ENCODE data around the gene NALF2.

NALF2 gene

GRCh38 chrX:69539437-69539836 lies 35.3 kb downstream of the NALF2 start:
- no peak overlapping the region for H3K4me3 ChIP-seq (ENCODE audit: control insufficient read depth, low read depth, low read length)
- TF ChIP-seq, protein P1, sequence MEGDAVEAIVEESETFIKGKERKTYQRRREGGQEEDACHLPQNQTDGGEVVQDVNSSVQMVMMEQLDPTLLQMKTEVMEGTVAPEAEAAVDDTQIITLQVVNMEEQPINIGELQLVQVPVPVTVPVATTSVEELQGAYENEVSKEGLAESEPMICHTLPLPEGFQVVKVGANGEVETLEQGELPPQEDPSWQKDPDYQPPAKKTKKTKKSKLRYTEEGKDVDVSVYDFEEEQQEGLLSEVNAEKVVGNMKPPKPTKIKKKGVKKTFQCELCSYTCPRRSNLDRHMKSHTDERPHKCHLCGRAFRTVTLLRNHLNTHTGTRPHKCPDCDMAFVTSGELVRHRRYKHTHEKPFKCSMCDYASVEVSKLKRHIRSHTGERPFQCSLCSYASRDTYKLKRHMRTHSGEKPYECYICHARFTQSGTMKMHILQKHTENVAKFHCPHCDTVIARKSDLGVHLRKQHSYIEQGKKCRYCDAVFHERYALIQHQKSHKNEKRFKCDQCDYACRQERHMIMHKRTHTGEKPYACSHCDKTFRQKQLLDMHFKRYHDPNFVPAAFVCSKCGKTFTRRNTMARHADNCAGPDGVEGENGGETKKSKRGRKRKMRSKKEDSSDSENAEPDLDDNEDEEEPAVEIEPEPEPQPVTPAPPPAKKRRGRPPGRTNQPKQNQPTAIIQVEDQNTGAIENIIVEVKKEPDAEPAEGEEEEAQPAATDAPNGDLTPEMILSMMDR (IDR thresholded peaks at IDR 0.05; ENCODE audit: control insufficient read depth, insufficient read depth, low read depth, low read length, missing control alignments) = no peak
- DNase-seq (ENCODE audit: low read depth) = no peak

DNA sequence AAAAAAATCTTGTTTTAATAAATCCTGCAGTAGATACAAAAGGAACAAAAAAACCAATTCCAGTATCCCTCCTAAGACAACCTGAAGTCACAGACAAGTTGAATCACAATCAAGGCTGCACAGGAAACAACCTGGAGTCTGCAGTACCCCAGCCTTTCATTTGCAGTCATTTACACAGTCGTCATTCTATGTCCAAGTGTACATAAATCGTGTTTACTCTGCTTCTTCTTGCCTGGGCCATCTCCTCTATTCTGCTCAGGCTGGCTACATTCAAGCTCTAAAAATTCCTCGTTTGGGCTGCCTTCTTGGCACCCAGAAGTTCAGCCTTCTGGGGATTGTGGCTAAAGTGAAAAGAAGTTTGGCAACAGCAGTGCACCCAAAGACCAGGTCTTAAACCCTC lies 37.8 kb downstream of the NALF2 start:
- TF ChIP-seq, protein P1 (IDR thresholded peaks at IDR 0.05; ENCODE audit: control insufficient read depth, insufficient read depth, low read depth, low read length, missing control alignments) = no peak
- no peak for DNase-seq (ENCODE audit: low read depth)
- no peak overlapping the region for H3K4me3 ChIP-seq (ENCODE audit: control insufficient read depth, low read depth, low read length)

DNA sequence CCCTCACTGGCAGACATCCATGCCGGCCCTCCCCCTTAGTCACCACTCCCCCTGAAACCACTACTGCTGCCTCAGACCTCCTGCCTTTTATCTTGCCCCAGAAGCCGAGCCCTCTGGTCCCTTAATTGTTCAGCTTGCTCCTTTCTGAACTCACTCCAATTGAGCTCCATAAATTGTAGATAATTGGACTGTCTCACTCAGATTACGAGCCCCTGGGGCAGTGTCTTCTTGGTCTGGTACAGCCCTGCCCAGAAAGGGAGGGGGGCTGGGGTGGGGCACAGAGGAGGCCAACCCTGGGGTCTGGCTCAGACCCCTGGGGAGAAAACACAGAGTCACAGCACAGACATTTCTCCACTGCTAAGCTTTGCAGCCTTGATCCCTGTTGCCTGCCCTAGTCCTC lies 39.4 kb downstream of the NALF2 start:
- no peak overlapping the region for H3K4me3 ChIP-seq (ENCODE audit: control insufficient read depth, low read depth, low read length)
- TF ChIP-seq, protein P1 (IDR thresholded peaks at IDR 0.05; ENCODE audit: control insufficient read depth, insufficient read depth, low read depth, low read length, missing control alignments) = no peak
- no peak for DNase-seq (ENCODE audit: low read depth)

DNA sequence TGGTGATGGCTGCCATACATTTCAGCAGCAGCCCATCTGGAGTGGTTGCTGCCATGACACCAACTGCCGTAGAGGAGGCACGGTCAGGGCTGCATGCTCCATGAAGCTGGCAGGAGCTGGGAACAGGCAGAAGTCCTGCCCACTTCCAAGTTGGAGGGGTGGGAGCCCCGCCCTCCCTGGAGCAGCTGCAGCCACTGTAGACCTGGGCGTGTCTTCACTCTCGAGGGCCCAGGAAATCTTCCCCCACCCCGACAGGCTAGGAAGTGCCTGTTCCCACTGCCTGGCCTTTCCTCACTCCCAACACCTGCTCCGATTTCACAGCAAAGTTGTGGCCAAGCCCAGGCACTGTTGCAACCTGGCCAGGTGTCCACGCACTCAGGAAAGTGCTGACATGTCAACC lies 42.3 kb downstream of the NALF2 start:
- TF ChIP-seq, protein P1 (IDR thresholded peaks at IDR 0.05; ENCODE audit: control insufficient read depth, insufficient read depth, low read depth, low read length, missing control alignments) = no peak
- no peak for DNase-seq (ENCODE audit: low read depth)

GRCh38 chrX:69546978-69547377 lies 42.9 kb downstream of the NALF2 start:
- TF ChIP-seq, protein P1 (IDR thresholded peaks at IDR 0.05; ENCODE audit: control insufficient read depth, insufficient read depth, low read depth, low read length, missing control alignments) = no peak
- no peak overlapping the region for H3K4me3 ChIP-seq (ENCODE audit: control insufficient read depth, low read depth, low read length)
- no peak for DNase-seq (ENCODE audit: low read depth)

More for the DNA sequence above, 42.3 kb downstream of the NALF2 start:
- H3K4me3 ChIP-seq (ENCODE audit: control insufficient read depth, low read depth, low read length) = no peak overlapping the region

DNA sequence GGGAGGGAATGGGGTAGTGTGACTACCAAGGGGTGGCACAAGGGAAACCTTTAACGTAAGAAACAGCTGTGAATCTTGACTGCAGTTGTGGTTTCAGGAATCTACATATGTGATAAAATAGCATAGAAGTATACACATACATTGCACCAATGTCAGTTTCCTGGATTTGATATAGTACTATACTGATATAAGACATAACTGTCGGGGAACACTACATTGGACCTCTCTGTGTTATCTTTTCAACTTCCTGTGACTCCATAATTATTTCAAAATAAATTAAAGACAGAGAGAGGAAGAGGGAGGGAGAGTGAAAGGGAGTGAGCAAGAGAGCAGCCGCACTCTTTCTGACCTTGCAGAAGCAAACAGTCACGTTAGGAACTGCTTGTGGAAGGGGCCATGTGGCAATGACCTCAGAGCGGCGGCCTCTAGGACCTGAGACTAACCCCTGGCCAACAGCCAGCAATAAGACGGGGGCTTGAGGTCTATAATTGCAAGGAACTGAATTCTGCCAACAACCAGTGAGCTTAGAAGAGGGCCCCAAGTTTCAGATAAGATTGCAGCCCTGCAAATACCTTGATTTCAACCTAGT lies 47.4 kb downstream of the NALF2 start:
- no peak for DNase-seq (ENCODE audit: low read depth)
- no peak overlapping the region for H3K4me3 ChIP-seq (ENCODE audit: control insufficient read depth, low read depth, low read length)
- TF ChIP-seq, protein P1 (IDR thresholded peaks at IDR 0.05; ENCODE audit: control insufficient read depth, insufficient read depth, low read depth, low read length, missing control alignments) = no peak

- TF ChIP-seq, protein P1 (IDR thresholded peaks at IDR 0.05; ENCODE audit: control insufficient read depth, insufficient read depth, low read depth, low read length, missing control alignments) = no peak
- no peak for DNase-seq (ENCODE audit: low read depth)
- no peak overlapping the region for H3K4me3 ChIP-seq (ENCODE audit: control insufficient read depth, low read depth, low read length)
Observed at GRCh38 chrX:69552512-69552911, 48.4 kb downstream of the NALF2 start.
